Testis (tissue), 2 donors: Measurements from ENCODE around the gene GLI2.

Source experiments
- CTCF ChIP-seq, 3 experiments: fragments of 450-650 bp in 2 of 3; fragments of 200-600 bp in 1 of 3; sonication (generic) in 1 of 3; IDR thresholded peaks; one replicate each; pipeline ENCODE4 v1.5.1; 2016 to 2019; ENCODE audit warnings: antibody characterized with exemption in 3 of 3, mild to moderate bottlenecking in 2 of 3, moderate library complexity in 1 of 3
- POLR2A ChIP-seq: fragments of 450-650 bp; IDR thresholded peaks from one replicate; pipeline ENCODE4 v1.6.1; 2017; ENCODE audit warnings: antibody characterized with exemption, mild to moderate bottlenecking, moderate library complexity

GRCh38 chr2:120749506-120750431 lies 14.1 kb downstream of the GLI2 start:
- no peak for TF ChIP-seq CTCF (IDR thresholded peaks at IDR 0.05)
- no peak for TF ChIP-seq POLR2A
